ENCODE measurements around the gene NUP42. TPM values are rescaled to one million over a fixed set of nuclear protein-coding genes. Genes with fewer than 3 reads are reported as not detected.

Gene NUP42
- 10 to 100 TPM; 30.1 to 32.6 TPM for total RNA-seq

- intact Hi-C loops (cut with micrococcal nuclease), result loop anchor here (2.0 kb wide), 1 partner anchor 77 kb away; the partner anchor contains the start of gene KLHL7
- Mint-ChIP-seq H3K4me1 (ENCODE audit: low read depth) (peaks cover 34% of the 10 kb centered on the region), H3K27ac (peak within 1 kb of the TSS; percentile 99), H3K9me3 (no peaks in the 10 kb centered on the region), H3K27me3 (no peaks in the 10 kb centered on the region), H3K36me3 (ENCODE audit: low read depth) (peaks cover 23% of the 10 kb centered on the region), H3K4me3 (peak within 1 kb of the TSS; percentile 96)
- TF ChIP-seq CTCF (IDR thresholded peaks at IDR 0.05), result no peak
- peak; percentile 98 for DNase-seq
- ChIA-PET CTCF (interaction anchor here (0.6 to 2.9 kb wide), 4 partner anchors 10 to 126 kb away, joined by 3 to 13 read pairs (median 3); partner anchors contain the start of gene KLHL7), POLR2A (interaction anchor here (0.6 to 2.1 kb wide), 7 partner anchors 12 to 230 kb away, joined by 3 to 7 read pairs (median 3); no protein-coding TSS in a partner anchor)
- peak; percentile 98 for ATAC-seq
These were observed at the start of gene NUP42 for GRCh38 chr7:23181684-23182553. NUP42 (plus strand) TSS chr7:23182048; CDS start chr7:23182086, 38 bp downstream.

GRCh38 chr7:23133797-23134196 is 48.1 kb upstream of the NUP42 start:
- DNase-seq (no peak), ATAC-seq (no peak)
- Mint-ChIP-seq H3K4me3 (no peak overlapping the region), H3K4me1 (ENCODE audit: low read depth) (no peaks in the 10 kb centered on the region), H3K9me3 (peaks cover 3% of the 10 kb centered on the region), H3K36me3 (ENCODE audit: low read depth) (peaks cover 12% of the 10 kb centered on the region), H3K27ac (no peak overlapping the region), H3K27me3 (no peaks in the 10 kb centered on the region)
- ChIA-PET CTCF (no interaction called here), POLR2A (no interaction called here)
- no peak for TF ChIP-seq CTCF (IDR thresholded peaks at IDR 0.05)
- intact Hi-C loops (cut with micrococcal nuclease), result no loop called here

GRCh38 chr7:23135755-23136154 is 46.1 kb upstream of the NUP42 start:
- Mint-ChIP-seq H3K36me3 (ENCODE audit: low read depth) (peaks cover 9% of the 10 kb centered on the region), H3K27me3 (no peaks in the 10 kb centered on the region), H3K9me3 (peaks cover 3% of the 10 kb centered on the region), H3K4me3 (no peak overlapping the region), H3K4me1 (ENCODE audit: low read depth) (no peaks in the 10 kb centered on the region), H3K27ac (no peak overlapping the region)
- ChIA-PET POLR2A (no interaction called here), CTCF (interaction anchor here (0.8 to 2.5 kb wide), 3 partner anchors 22 to 49 kb away, joined by 3 to 10 read pairs (median 3); no protein-coding TSS in a partner anchor)
- no peak for DNase-seq
- ATAC-seq, result no peak
- intact Hi-C loops (cut with micrococcal nuclease), result no loop called here
- TF ChIP-seq CTCF (IDR thresholded peaks at IDR 0.05), result no peak

GRCh38 chr7:23136216-23136615 is 45.6 kb upstream of the NUP42 start:
- POLR2A ChIA-PET, result no interaction called here
- intact Hi-C loops (cut with micrococcal nuclease), result no loop called here
- CTCF ChIA-PET, result interaction anchor here (0.8 to 2.5 kb wide), 3 partner anchors 22 to 50 kb away, joined by 3 to 10 read pairs (median 3); no protein-coding TSS in a partner anchor
- TF ChIP-seq CTCF (IDR thresholded peaks at IDR 0.05), result no peak
- no peaks in the 10 kb centered on the region for H3K4me1 Mint-ChIP-seq (ENCODE audit: low read depth)
- H3K9me3 Mint-ChIP-seq, result peaks cover 3% of the 10 kb centered on the region
- no peak overlapping the region for H3K27ac Mint-ChIP-seq
- H3K36me3 Mint-ChIP-seq (ENCODE audit: low read depth), result peaks cover 9% of the 10 kb centered on the region
- no peak for DNase-seq
- H3K4me3 Mint-ChIP-seq, result no peak overlapping the region
- no peaks in the 10 kb centered on the region for H3K27me3 Mint-ChIP-seq
- no peak for ATAC-seq

GRCh38 chr7:23157679-23158078 is 24.2 kb upstream of the NUP42 start:
- POLR2A ChIA-PET, result interaction anchor here (1.1 kb wide), 1 partner anchor 59 kb away, joined by 5 read pairs; no protein-coding TSS in a partner anchor
- TF ChIP-seq CTCF (IDR thresholded peaks at IDR 0.05), result no peak
- Mint-ChIP-seq H3K4me3 (no peak overlapping the region), H3K27me3 (no peaks in the 10 kb centered on the region), H3K36me3 (ENCODE audit: low read depth) (peaks cover 2% of the 10 kb centered on the region), H3K27ac (no peak overlapping the region), H3K9me3 (no peaks in the 10 kb centered on the region), H3K4me1 (ENCODE audit: low read depth) (no peaks in the 10 kb centered on the region)
- DNase-seq (no peak), ATAC-seq (no peak)
- CTCF ChIA-PET, result interaction anchor here (0.9 to 1.1 kb wide), 2 partner anchors 22 to 23 kb away, joined by 3 read pairs; no protein-coding TSS in a partner anchor
- intact Hi-C loops (cut with micrococcal nuclease), result no loop called here
